OCI-LY3 (cell line): ENCODE measurements around the gene RAB2B.

Experiments used
- CTCF ChIP-seq: fragments of 200-600, 300-600 bp; sonication (generic); IDR thresholded peaks from 2 replicates; pipeline ENCODE4 v1.5.1; 2014; ENCODE audit warnings: antibody characterized with exemption, low read length, low read depth
- EZH2phosphoT487 ChIP-seq: fragments of 200-600 bp; shearing (Covaris generic); IDR thresholded peaks from 2 replicates; pipeline ENCODE4 v1.6.1; 2018; ENCODE audit warnings: antibody characterized with exemption, mixed run types, low read depth

DNA sequence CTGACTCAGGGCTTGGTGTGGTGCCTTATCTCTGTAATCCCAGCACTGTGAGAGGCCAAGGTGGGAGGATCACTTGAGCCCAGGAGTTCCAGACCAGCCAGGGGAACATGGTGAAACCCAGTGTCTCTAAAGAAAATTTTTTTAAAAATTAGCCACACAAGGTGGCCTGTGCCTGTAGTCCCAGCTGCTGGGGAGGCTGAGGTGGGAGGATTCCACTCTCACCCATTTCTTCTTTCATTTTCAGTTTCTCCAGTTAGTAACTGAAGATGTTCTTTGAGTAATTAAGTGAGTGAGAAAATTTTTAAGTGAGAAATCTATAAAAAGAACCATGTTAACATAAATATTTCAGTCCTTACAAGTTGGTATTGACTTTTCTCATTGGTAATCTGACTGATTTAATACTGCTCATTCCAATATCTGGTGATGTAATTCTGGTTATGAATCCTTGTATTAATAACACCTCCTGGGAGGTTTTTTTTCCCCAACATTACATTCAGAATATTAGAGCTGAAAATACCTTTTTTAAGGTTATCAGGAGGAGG, 28.3 kb upstream of the RAB2B start:
- no peak for TF ChIP-seq CTCF
- no peak for TF ChIP-seq EZH2phosphoT487
